GM19455 (cell line): Measurements from ENCODE around the gene MAGI1.
"Not testable (repeated sequence)": the region's sequence is repeated elsewhere in the genome, so short reads cannot be mapped to it uniquely, and the experiment has no call there.

Source experiments
- ATAC-seq: cut with Tn5 transposase; IDR thresholded peaks from one replicate; pipeline ENCODE4 v1.9.1; 2021; ENCODE audit not compliant: unreplicated experiment

MAGI1 gene

DNA sequence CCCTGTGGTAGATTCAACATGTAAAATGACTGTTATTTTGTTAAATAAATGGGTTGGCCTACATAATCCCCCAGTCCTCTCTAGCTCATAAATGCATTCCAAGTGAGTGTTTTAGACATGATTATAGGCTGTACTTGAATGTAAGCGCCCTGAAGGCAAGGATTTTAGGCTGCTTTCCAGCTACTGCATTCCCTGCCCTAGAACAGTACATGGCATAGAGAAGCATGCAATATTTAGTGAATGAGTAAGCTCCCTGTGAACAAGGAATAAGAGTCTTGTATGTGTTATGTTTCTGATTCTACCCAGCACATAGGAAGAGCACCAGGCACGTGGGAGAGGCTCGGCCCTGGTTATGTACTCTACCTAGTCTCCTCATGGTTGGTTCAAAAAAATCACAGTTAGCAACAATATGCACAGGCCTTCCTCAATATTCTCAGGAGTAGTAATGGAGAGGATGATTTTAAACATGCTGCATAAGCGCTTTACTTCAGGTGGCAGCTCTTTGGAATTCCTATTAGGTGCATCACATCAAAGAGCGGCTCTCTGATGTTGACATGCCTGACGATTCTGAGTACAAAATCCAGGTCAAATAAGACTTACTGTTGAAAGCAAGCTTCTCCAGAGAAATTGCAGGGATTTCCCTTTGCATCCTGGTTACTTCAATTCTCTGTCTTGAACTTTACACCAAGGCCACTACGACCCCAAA is 456.6 kb downstream of the MAGI1 start:
- no peak for ATAC-seq

DNA sequence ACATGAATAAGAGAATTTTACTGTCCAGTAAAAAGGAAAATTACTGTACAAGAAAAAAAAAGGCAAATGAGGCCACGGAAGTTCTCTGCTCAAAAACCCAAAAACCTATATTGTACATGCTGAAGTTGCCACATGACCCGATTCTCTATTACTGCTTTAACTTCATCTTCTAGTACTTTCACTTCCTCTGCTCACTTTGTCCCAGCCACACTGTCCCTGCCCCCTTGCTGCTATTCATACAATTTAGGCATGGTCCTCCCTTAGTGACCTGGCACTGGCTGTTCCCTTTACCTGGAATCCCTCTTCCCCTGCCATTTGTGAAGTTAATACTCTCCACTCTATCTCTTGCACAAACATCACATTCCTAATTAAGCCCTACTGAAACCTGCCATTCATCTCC is 457.4 kb downstream of the MAGI1 start:
- ATAC-seq = no peak

DNA sequence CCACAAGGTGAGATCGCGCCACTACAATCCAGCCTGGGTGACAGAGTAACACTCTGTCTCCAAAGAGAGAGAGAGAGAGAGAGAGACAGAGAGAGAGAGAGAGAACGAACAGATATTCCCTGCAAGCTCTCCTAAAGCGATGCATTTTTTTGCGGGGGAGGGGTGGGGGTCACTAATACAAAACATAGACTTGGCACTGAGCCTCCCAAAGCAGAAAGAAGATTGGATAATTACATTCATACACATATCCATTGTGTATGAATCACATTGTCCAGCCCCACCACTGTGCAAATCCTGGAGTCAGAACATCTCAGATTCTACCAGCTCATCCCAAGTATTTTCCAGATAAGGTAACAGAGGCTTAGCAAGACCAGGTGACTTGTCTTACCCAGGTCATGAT is 459.9 kb downstream of the MAGI1 start:
- no peak for ATAC-seq

DNA sequence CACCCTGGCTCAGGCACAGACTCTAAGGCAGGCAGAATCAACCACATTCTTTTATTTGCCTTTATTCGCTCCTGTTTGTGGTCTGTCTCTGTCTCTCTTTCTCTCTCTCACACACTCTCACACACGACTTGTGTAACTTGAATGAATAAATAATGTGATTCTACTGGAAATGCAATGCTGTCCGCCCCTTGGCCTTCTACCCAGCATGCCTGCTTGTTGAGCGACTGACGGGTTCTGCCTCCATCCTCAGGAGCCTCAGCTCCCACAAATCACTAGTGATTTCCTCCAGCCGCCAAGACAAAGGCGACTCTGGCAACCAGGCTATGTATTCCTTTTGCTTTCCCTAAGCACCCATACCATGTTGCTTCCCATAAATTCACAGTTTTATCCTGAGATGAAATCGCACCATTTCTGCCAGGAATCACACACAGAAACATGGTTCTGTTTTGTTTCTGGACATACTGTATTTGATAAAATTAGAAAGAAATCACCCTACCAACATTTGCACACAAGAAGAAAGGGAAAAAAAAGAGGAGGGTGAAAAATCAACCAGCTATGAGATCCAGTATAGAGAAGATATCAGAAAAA is 460.8 kb downstream of the MAGI1 start:
- ATAC-seq = no peak

DNA sequence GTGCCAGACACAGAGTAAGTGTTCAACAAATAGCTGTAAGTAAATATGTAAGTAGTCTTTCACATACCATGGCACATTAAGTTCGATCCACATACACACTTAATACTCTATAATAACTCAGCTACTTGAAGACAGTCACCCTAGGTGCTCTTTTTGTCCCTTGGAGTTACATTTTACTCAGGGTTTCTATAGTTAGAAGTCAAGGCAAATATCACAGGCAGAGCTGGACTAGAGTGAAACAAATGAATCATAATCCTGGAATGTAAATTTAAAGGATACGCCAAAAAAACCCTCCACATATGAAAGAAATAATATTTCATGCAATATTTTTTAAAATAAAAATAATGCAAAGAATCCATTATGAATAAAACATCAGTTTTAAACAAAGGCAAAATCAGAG is 461.8 kb downstream of the MAGI1 start:
- no peak for ATAC-seq

DNA sequence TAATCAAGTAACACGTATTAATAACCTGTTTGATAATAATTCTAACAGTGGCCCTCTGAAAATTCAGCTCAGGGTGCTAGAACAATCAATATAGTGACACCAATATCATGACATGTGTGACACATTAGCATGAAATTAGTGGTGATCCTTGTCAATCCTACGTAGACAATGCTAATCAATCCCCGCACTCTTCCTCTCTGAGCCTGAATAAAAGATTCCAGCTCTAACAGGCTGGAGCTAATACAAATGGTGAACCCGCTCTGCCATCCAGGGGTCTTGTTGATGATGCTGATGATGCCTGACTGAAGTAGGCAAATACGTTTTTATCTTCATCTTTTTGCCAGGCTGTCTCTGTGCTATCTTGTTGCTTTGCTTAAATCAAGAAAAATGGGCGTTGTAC is 462.5 kb downstream of the MAGI1 start:
- no peak for ATAC-seq

DNA sequence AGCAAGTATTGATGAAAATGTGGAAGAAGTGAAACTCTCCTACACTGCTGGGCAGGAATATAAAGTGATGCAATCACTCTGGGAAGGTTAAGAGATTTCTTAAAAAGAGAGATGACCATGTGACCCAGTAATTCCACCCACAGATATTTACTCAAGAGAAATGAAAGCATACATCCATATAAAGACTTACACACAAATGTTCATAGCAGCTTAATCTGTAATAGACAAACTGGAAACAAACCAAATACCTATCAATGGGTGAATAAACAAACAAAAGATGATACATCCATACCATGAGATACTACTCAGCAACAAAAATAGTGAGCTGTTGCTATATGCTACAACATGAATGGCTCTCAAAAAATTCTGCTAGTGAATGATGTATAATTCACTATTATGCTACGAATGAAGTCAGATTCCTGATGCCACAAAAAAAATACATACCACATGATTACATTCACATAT is 463.3 kb downstream of the MAGI1 start:
- ATAC-seq = no peak

DNA sequence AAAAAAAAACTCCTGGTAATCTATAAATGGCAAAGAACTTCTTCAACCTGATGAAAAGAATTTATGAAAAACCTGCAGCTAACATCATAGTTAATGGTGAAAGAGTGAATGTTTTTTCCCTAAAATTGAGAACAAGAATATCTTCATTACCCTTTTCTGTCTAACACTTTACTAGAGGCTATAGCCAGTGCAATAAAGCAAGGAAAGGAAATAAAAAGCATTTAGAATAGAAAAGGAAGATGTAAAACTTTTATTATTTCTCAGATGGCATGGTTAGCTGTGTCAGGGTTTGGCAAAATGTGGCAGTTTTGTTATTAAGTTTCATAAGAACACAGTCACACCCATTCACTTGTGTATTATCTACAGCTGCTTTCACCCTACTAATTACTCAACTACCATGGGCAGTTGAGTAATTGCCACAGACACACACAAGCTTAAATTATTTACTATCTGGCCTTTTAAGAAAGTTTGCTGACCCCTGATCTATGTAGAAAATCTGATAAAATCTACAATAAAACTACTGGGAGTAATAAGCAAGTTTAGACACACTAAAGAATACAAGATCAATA is 465.1 kb downstream of the MAGI1 start:
- no peak for ATAC-seq

DNA sequence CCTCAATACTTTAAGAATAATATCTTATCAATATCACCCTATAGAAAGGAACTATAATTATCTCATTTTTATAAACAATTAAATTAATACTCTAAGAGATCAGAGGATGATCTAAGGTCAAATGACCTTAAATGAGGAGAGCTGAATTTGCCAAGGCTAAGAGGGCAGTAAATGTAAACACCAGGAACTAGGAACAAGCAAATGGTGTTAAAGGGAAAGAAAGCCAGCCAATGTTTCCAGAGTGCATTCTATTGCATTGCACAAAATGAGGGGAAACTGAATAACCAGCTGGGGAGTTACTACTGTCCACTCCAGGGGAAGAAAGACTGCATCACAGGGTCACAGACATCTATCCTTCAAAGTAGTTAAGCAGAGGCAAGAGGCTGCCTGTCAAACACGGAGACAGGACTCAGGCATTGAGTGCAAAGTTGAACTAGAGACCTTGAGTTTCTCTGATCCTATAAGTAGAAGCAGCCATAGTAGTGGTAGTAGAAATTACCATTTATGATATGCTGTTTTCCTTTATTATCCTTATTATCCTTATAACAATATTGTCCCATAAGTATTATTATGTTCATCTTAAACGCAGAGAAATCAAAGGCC is 466.4 kb downstream of the MAGI1 start:
- ATAC-seq = no peak

DNA sequence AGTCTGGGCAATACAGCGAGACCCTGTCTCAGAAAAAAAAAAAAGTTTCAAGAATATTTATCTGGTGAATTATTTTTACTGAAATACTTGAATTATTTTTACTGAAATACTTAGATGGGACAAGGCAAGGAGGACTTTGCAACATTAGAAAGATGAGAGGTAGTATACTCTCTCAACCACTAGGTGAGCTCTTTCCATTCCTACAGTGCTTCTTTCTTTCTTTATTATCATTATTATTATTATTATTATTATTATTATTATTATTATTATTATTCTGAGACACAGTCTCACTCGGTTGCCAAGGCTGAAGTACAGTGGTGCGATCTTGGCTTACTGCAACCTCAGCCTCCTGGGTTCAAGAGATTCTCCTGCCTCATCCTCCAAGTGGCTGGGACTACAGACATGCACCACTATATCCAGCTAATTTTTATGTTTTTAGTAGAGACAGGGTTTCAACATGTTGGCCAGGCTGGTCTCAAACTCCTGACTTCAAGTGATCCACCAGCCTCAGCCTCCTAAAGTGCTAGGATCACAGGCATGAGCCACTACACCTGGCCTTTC is 468.8 kb downstream of the MAGI1 start:
- ATAC-seq = no peak

DNA sequence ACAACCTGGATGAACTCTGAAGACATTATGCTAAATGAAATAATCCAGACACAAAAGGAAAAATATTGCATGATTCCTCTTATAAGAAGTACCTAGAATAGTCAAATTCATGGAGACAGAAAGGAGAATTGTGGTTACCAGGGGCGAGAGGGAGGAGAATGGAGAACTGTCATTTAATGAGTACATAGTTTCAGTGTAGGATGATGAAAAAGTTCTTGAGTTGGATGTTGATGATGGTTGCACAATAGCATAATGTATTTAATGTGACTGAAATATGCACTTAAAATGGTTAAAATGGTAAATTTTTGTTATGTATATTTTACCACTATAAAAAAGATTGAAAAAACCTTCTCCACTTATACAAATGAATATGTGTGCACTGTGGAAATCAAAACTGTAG is 469.6 kb downstream of the MAGI1 start:
- ATAC-seq = no peak

DNA sequence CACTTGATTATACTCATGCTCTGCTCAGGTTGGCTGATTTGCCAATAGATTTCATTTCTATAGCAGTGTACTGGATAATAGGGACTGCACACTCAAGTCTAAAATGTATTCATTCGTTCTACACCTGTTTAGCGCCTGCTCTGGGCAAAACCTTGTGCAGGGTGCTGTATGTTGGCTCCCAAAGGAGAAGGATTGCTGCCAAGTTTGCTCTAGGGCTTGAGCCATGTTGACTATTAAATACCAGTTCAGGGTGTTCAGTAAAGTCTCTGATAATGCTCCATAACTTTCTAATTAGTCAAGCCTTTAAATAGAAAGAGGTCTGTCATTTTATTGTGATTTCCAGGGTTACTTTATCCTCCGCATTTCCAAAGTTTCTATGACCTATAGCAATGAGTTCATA is 470.2 kb downstream of the MAGI1 start:
- no peak for ATAC-seq

DNA sequence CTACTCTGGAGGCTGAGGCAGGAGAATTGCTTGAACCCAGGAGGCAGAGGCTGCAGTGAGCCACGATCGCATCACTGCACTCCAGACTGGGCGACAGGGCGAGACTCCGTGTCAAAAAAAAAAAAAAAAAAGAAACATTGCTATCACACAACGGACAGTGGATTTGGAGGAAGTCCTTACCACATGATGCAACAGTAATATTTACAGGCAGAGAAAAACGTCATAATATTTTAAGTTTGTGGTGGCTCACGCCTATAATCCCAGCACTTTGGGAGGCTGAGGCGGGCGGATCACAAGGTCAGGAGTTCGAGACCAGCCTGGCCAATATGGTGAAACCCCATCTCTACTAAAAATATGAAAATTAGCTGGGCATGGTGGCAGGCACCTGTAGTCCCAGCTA is 473.0 kb downstream of the MAGI1 start:
- ATAC-seq = not testable (repeated sequence)

DNA sequence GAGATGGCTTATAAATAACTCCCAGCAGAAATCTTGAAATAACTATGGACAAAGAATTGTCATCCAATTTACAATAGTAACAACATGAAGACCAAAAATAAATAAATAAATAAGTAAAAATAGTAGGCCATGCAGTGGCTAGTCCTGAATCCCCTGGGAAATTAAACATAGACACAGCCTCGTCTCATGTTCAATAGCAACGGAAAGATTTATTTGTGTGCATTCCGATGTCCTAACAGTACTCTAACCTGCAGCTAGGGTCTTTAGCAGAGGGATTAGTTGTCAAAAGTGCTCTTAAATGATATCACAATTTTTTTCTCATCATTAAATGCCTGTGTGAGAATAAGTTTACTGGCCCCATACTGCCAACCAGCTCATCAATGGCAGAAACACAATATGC is 474.2 kb downstream of the MAGI1 start:
- ATAC-seq = no peak

DNA sequence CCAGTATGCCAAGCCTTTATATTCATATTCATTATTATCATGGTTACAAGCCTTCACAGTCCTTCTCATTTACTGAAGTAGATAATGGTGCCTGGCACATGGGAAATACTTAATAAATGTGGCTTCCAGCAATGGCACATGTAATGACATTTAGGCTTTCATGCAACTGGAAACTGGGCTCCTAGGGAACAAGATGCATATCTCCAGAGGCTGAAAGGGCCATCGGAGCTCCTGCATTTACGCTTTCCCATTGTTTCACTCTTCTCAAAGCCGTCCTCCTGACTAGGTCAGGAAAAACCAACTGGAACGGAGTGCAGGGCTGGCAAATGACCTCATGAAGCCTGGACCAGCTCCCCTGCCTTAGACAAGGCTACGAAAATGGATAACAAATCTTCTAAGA is 474.9 kb downstream of the MAGI1 start:
- no peak for ATAC-seq

DNA sequence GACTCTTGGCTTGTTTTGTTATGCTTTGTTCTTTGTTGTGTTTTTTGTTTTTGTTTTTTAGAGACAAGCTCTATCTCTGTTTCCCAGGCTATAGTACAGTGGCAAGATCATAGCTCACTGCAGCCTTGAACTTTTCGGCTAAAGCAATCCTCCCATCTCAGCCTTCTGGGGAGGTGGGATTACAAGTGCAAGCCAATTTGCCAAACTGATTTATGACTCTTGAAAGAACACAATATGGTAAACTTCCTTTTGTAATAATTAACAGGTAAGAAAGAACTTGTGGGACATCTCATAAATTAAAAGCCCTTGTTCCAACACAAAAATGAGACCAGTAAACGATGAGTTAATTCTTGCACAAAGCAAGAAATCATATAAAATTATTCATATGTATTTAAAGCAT is 476.3 kb downstream of the MAGI1 start:
- no peak for ATAC-seq

DNA sequence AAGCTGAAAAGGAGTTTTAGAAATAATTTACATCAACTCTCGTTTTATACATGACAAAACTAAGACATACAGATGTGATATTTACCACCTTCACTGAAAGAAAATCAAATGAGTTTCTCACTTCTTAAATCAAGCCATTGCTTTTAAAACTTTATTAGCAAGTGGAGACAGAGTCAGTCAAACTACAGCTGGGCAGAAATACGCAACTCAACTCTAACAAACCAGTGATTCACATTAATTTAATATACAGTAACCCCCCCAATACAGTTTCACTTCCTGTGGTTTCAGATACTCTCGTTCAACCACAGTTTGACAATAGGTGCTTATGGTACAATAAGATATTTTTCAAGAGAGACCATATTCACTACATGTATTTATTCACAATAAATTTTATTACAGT is 477.1 kb downstream of the MAGI1 start:
- no peak for ATAC-seq

DNA sequence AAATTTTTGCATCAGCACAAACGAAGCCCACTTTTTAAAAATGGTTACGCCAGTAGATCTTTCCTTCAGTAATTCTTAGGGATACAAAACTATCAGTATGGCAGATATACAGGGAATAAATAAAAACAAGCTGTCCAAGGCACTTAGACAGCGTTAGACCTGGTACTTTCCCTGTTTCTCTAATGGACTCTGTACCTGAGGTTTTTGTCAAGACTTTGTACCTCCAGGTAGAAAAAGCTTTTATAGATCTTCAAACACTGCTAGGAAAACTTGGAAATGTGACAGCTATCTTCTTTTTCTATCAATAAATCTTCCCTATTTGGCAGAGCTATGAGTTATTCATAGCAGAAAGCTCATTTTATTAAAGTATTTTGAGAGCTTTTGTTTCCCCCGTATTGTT is 477.8 kb downstream of the MAGI1 start:
- no peak for ATAC-seq

DNA sequence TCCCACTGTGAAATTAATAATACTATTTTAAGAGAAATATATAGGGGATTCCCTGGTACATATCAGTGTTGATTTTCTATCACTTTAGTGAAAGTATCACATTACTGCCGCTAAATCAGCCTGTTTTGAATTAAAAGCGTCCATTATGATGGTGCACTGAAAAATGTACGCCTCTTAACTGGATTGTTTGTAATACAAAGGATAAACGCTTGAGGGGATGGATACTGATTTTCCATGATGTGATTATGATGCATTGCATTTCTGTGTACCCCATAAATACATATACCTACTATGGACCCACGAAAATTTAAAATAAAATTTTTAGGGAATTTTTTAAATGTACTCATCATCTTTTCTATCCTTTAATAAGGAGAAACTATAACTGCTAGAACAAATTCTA is 478.6 kb downstream of the MAGI1 start:
- ATAC-seq = no peak

DNA sequence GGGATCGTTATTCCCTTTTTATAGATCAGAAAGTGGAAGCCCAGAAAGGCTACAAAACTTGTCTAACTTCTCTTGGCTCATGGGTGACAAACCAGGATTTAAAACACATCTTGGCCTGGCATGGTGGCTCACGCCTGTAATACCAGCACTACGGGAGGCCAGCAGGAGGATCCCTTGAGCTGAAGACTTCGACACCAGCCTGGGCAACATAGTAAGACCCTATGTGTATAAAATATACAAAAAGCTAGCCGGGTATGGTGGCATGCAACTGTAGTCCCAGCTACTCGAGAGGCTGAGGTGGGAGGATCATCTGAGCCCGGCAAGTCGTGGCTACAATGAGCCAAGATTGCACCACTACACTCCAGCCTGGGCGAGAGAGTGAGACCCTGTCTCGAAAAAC is 479.1 kb downstream of the MAGI1 start:
- ATAC-seq = no peak

DNA sequence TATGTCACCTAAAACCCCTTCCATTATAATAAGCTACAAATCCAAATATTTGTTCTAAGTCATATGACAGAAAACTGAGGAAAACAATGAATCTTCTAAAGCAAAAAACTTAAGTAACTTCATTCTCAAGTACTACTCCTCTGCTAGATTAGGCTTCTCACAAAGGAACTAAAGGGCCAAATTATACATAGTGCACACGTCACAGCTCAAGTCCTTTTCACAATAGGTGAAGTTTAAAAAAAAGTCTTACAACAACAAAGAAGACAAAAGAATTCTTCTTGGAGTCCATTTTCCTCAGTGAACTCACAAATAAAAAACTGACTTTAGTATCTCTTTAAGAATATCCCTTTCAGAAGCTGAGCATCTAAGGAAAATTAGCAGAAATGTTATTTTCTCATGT is 479.9 kb downstream of the MAGI1 start:
- no peak for ATAC-seq
